Gastrocnemius medialis (tissue), 4 donors: ENCODE data around the gene LETMD1.

Experiments used
- POLR2A ChIP-seq, 2 donors: fragments of 450-650 bp; IDR thresholded peaks; one replicate each; pipeline ENCODE4 v1.6.1; 2017; ENCODE audit warnings: antibody characterized with exemption in 2 of 2, mild to moderate bottlenecking in 2 of 2, moderate library complexity in 2 of 2
- TF ChIP-seq, protein P1 (sequence below), 5 experiments: fragments of 450-650 bp in 3 of 5; fragments of 200-600 bp in 2 of 5; sonication (generic) in 2 of 5; IDR thresholded peaks in 4 of 5; conservative IDR thresholded peaks in 1 of 5; 1 replicate in 4 of 5; 2 replicates in 1 of 5; pipeline ENCODE4 v1.5.1; 2016 to 2019; ENCODE audit warnings: antibody characterized with exemption in 5 of 5, mild to moderate bottlenecking in 3 of 5, moderate library complexity in 3 of 5

DNA sequence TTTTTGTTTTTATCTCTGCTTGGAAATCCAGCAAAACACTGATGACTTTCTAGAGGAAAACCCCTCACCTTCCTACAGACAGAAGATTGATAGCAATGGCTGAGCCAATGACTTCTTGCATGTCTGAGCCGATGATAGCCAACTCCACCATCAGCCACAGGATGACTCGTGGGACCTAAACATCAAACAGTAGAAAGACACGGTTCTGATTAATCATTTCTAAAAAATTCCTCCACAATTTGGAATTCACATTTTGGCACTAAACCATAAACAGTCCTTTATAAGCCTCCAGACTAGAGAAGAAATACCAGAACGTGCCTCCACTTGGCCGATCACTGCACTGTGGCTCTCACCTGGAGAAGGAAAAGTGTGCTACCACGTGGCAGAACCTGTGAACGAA is 47.9 kb upstream of the LETMD1 start:
- TF ChIP-seq, protein P1, sequence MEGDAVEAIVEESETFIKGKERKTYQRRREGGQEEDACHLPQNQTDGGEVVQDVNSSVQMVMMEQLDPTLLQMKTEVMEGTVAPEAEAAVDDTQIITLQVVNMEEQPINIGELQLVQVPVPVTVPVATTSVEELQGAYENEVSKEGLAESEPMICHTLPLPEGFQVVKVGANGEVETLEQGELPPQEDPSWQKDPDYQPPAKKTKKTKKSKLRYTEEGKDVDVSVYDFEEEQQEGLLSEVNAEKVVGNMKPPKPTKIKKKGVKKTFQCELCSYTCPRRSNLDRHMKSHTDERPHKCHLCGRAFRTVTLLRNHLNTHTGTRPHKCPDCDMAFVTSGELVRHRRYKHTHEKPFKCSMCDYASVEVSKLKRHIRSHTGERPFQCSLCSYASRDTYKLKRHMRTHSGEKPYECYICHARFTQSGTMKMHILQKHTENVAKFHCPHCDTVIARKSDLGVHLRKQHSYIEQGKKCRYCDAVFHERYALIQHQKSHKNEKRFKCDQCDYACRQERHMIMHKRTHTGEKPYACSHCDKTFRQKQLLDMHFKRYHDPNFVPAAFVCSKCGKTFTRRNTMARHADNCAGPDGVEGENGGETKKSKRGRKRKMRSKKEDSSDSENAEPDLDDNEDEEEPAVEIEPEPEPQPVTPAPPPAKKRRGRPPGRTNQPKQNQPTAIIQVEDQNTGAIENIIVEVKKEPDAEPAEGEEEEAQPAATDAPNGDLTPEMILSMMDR (IDR thresholded peaks at IDR 0.05 in 4 of 5, conservative IDR thresholded peaks at IDR 0.05 in 1 of 5), result no peak
- no peak for TF ChIP-seq POLR2A (IDR thresholded peaks at IDR 0.05)
